Erythroblast (primary cell): ENCODE data around the gene ANKRD44.

Experiments
- GATA1 ChIP-seq: IDR thresholded peaks from 2 replicates; pipeline ENCODE4 v1.6.1; 2011; ENCODE audit warnings: low read depth, mild to moderate bottlenecking, control low read depth, low read length, moderate library complexity
- POLR2A ChIP-seq: IDR thresholded peaks from 2 replicates; pipeline ENCODE4 v1.6.1; 2011; ENCODE audit warnings: mild to moderate bottlenecking, low read length

DNA sequence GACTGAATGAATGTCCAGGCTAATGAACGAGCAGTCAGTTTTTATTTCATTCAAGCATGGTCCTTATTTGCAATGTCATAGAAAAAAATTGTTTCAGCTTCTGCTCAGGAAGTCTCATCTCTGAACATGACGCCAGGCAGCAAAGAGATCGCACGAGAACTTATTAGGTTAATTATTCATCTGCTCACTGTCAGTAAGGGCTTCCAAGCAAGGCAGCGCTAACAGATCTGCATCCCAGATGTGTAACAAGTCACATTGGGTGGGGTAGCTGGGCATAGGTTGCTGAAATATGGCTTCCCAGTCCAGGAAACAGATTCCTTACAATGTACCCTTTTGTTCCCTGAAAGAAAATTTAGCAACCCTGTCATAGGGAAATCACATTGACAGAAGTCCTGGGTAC is 63.5 kb downstream of the ANKRD44 start:
- TF ChIP-seq POLR2A (no peak), GATA1 (no peak)
